GM21515 (cell line): ENCODE measurements around the gene FUT6.
"Not testable (repeated sequence)": the region's sequence is repeated elsewhere in the genome, so short reads cannot be mapped to it uniquely, and the experiment has no call there.

Experiments used
- ATAC-seq: cut with Tn5 transposase; IDR thresholded peaks from one replicate; pipeline ENCODE4 v1.9.1; 2021; ENCODE audit not compliant: unreplicated experiment

FUT6 gene

DNA sequence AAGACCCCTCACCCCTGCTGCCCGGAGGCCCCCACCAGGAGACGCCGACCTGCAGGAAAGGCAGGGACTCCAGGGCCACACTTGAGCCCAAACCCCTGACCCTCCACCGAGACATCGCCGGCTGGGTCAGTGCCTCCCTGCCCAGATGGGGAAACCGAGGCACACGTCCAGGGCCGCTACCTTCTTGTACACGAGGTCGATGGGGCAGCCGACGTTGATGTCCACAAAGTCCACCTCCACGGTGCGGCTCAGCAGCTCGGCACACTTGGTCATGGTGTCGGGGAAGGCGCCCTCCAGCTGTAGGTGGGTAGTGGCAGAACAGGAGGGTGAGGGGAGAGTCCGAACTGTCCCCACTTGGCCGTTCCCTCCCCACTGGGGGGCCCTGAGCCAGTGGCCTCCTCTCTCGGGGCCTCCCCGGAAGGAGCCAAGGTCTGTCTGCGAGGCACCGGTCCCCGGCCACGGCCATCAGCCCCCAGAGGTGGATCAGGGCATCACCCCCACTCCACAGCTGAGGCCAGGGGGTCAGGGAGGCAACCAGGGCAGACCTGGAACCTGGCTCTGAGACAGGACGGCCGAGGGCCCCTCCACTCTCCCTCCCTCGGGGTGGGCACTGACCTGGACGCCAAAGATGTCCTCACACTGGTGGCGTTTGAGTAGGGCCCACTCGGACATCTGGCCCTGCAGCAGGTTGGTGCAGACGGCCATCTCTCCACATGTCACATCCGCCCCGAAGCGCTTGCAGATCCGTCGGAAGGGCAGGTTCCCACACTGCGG is 51.9 kb downstream of the FUT6 start:
- no peak for ATAC-seq

DNA sequence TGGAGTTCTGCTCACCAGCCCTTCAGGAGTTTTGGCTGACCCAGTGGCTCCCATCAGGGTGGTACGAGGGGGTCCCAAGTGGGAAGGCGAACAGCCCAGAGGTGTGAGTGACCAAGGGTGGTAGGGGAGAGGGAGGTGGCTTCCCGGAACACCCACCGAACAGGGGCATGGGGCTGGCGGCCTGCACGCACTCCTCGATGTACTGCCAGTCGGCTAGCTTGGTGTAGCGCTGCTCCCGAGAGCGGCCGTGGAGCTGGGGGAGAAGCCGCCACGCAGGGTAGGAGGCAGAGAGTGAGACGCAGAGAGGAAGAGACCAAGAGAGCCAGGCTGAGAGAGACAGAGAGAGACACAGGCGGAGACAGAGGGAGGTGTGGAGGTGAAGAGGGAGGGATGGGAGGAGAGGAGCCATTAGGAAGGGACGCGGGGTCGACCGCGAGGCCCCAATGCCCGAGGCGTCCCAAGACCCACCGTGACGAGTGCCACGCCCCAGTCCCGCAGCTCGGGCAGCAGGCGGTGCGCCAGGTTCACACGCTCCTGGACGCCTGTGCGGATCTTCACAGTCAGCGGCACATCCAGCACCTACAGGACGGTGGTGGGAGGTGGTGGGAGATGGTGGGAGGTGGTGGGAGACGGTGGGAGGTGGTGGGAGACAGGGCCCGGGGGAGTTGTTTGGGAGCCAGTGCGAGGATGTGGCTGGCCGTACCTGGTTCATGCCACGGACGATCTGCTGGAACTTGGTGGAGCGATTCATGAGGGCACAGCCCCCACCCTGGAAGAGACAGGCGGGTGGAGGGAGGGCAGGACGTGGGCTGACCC is 52.7 kb downstream of the FUT6 start:
- ATAC-seq = no peak

- no peak for ATAC-seq
Observed at GRCh38 chr19:5785423-5785822, 54.1 kb downstream of the FUT6 start.

GRCh38 chr19:5784581-5785147 is 54.8 kb downstream of the FUT6 start, which contains the start of gene PRR22:
TSS of gene PRR22 (minus strand) at chr19:5784746. CDS start at chr19:5784660, 86 bp downstream.
- no peak for ATAC-seq

- no peak for ATAC-seq
Observed at GRCh38 chr19:5782945-5783919, 56.3 kb downstream of the FUT6 start.

DNA sequence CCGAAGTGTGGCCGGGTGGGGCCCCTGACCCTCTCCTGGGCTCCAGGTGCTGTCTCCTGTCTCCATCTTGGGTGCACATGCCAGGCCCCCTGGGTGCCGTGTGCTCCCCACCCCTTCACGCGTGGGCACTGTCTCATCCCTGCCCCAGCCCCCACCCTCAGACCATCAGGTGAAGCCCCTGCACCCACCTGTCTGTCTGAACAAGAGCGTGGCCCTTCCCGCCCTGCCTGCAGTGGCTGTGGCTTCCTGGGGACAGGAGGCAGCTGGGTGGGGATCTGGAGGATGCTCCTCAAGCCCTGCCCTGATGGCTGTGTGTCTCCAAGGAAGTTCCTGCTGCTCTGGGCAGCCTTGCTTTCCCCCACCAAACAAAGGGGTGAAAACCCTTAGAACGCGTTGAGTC is 57.2 kb downstream of the FUT6 start:
- ATAC-seq = no peak

- ATAC-seq = not testable (repeated sequence)
Observed at GRCh38 chr19:5780916-5781315, 58.6 kb downstream of the FUT6 start.
